KOPT-K1 (cell line): Measurements from ENCODE around the gene DENND1A.
"Not testable (repeated sequence)": the region's sequence is repeated elsewhere in the genome, so short reads cannot be mapped to it uniquely, and the experiment has no call there.

Experiments used
- H3K27ac ChIP-seq: fragments of 200-600 bp; sonication (generic); 2 replicates; pipeline ENCODE4 v1.5.1; 2016; ENCODE audit warnings: antibody characterized with exemption, mild to moderate bottlenecking, low read depth, low read length; ENCODE audit not compliant: poor library complexity, severe bottlenecking
- H3K36me3 ChIP-seq: fragments of 200-600 bp; sonication (generic); 2 replicates; pipeline ENCODE4 v1.5.1; 2017; ENCODE audit warnings: antibody characterized with exemption, mild to moderate bottlenecking, low read length, moderate library complexity; ENCODE audit not compliant: insufficient read depth
- H3K9me3 ChIP-seq: fragments of 200-600 bp; sonication (generic); 2 replicates; pipeline ENCODE4 v1.5.1; 2017; ENCODE audit warnings: antibody characterized with exemption, low read length, mild to moderate bottlenecking; ENCODE audit not compliant: insufficient read depth, poor library complexity, severe bottlenecking

Gene DENND1A

DNA sequence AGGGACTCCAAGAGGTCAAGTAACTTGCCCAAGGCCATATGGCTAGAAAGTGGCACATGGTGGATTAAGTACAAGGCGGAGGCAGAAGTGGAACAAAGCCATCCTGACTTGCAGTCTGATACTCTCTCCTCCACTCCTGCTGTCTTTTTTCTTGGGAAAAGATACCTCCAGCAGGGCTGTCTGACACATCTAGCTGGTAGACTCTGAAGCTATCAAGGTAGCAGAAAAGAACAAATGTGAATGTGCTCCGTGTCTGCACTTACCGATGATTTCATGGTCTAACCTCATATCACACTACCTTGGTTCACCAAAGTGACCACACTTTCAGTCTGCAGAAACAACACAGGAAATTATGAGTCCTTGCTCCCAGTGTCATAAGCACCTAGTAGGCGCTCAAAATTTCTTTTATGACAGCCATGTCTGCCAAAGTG, 289.1 kb downstream of the DENND1A start:
- Histone ChIP-seq H3K27ac (no peak overlapping the region), H3K9me3 (no peaks in the 10 kb centered on the region), H3K36me3 (no peaks in the 10 kb centered on the region)

DNA sequence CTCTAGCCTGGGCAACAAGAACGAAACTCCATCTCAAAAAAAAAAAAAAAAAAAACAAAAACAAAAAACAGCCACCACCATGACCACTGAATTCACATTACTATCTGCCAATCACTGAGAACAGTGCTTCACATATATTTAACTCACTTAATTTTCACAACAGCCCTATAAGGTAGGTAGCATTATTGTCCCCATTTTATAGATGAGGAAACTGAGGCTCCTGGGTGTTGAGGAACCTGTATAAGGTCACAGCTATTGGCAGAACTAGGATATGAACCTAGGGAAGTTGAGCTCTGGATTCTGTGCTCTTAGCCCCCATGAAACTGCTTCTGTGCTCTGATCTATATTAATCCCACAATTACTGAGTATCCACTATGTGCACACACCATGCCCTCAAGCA, 290.2 kb downstream of the DENND1A start:
- Histone ChIP-seq H3K27ac (no peak overlapping the region), H3K9me3 (no peaks in the 10 kb centered on the region), H3K36me3 (no peaks in the 10 kb centered on the region)

DNA sequence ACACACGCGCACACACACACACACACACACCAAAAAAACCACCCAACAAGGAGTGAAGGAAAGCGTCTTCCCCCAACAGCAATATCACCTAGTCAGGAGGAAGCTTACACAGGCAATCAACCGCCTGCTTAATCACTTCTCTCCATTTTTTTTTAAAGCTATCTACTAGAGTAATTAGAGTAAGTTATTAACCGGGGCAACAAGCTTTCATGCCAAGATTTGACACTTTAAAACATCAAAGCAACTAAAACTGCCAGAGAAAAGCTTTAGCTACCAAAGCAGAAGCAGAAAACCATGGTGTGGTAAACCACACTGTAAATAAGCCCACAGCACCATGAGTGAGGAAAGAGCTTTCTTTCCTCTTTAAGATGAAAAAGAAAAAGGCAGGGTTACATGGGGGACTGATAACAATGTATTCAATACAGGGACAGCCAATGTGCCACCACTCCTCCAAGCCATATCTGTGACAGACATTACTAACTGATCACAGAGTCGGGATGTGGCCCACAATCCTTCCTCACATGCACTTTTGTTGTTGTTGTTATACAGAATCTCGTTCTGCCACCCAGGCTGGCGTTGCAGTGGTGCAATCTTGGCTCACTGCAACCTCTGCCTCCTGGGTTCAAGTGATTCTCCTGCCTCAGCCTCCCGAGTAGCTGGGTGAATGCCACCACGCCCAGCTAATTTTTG, 291.8 kb downstream of the DENND1A start:
- peak overlapping the region; percentile 44 for H3K27ac ChIP-seq
- no peaks in the 10 kb centered on the region for H3K36me3 ChIP-seq
- no peaks in the 10 kb centered on the region for H3K9me3 ChIP-seq

DNA sequence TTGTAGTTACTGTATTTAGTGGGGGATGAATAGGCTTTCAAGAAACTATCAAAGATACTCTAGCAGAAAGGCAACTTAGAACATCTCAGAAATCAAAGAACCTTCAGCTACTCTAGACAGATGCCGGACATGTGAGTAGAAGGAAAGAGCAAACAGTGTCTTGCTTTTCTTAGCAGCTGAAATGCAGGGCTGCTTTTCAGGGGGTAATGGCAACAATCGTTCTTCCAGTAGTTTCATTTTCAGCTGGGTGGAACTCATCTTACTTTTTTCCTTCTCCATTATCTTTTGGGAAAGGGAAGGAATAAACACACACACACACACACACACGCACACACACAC, 292.4 kb downstream of the DENND1A start:
- Histone ChIP-seq H3K27ac (peak overlapping the region; percentile 44), H3K9me3 (no peaks in the 10 kb centered on the region), H3K36me3 (no peaks in the 10 kb centered on the region)

DNA sequence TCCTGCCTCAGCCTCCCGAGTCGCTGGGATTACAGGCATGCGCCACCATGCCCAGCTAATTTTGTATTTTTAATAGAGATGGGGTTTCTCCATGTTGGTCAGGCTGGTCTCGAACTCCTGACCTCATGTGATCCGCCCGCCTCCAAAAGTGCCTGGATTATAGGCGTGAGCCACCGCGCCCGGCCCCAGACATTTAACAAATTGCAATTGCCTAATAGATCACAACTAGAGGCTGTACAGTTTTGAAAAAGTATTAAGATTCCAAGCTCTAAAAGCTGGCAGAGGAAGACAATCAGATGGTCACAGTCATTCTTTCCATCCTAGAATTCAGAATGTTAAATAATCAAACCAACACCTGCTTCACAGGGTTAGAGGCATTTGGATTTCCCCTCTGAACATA, 293.1 kb downstream of the DENND1A start:
- H3K27ac ChIP-seq, H3K36me3 ChIP-seq, H3K9me3 ChIP-seq: not testable (repeated sequence)

DNA sequence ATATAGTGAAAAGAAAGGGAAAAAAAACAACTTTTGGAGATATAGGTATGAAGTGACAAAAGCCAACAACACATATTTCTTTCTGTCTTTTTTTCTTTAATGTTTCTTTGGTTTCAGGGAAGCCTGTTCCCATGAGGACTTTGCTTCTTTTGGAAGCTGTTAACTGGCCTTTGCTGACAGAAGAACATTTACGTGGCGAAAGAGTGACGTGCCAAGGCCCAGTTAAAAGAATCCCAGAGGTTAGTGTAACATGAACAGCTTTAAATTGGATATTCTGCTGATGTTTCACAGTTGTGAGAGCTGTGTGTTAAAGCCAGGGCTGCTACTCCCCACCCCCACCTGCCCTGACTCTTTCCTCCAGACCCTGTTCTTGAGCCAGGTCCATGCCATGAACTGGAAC, 298.1 kb downstream of the DENND1A start:
- no peak overlapping the region for H3K27ac ChIP-seq
- no peaks in the 10 kb centered on the region for H3K36me3 ChIP-seq
- H3K9me3 ChIP-seq: no peaks in the 10 kb centered on the region

DNA sequence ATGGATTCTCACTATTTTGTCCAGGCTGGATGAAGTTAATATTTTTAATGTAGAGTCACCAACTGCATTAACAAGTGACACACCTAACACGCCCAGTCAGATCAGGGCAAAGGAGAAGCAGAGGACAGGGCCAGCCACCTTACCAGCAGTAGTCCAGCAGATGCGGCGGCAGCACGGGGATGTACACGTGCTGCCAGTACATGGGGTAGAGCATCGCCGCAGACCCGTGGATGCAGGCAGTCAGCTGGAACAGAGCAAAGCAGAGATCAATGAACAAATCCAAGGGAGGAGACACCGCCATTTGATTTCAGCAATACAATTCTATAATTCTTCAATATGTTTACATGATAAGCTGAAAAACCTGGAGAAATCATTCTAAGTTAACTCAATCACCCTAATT, 299.7 kb downstream of the DENND1A start:
- Histone ChIP-seq H3K36me3 (no peaks in the 10 kb centered on the region), H3K27ac (no peak overlapping the region), H3K9me3 (no peaks in the 10 kb centered on the region)

DNA sequence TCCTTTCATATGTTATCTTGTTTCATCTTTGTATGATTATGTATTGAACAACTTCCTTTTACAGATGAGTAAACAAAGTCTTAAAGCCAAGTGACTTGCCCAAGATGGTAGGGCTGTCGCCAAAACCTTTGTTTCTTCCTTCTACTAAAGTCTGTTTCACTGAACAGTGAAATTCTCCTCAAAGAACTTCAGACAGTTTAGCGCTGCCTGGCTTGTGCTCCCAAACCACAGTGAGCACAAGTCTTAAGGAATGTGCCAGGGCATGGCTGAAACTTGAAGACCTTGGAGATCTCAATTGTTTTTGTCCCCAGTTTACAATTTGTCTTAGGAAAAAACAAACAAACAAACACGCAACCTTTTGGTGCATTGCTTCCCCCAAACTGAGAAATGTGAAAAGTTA, 300.4 kb downstream of the DENND1A start:
- Histone ChIP-seq H3K36me3 (no peaks in the 10 kb centered on the region), H3K9me3 (no peaks in the 10 kb centered on the region), H3K27ac (no peak overlapping the region)

DNA sequence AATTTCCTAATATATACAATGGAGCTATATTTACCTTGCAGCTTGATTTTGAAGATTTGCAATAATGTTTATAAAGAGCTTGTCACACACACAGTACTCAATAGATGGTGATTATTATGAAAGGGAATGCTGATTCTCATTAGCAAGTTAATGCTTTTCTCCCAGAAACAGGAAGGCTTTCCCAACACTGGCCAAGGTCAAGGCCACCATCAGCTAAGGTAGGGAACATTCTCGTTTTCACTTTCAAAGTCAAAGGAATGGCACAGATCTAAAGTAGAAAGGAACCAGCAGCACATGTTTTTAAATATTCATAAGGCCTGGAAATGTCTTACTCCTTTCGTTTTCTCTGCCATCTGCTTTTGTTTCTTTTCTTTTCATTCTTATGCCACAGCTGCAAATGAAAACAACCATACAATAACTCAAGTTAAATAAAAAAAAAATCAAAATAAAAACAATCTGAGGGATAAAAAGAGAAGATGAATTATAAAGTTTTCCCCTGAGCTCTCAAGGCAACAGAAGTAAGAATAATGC, 307.1 kb downstream of the DENND1A start:
- no peak overlapping the region for H3K27ac ChIP-seq
- no peaks in the 10 kb centered on the region for H3K9me3 ChIP-seq
- no peaks in the 10 kb centered on the region for H3K36me3 ChIP-seq

DNA sequence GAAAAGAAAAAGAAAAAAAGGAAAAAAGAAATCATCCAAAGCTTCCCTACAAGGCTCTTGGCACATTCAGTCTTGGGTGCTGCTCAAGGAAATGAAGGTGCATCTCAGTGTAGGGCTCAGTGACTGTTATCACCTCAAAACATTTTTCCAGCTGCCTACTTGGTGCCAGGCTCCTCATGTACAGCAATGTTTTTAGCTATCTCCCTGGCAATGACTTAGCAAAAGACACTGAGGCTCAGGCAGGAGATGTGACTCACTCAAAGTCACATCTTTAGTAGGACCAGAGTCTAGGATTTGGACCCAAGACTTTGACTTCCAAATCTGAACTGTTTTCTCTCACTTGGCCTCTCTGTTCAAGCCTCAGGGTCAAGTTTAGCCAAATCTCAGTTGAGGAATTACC, 309.7 kb downstream of the DENND1A start:
- Histone ChIP-seq H3K27ac (no peak overlapping the region), H3K9me3 (no peaks in the 10 kb centered on the region), H3K36me3 (no peaks in the 10 kb centered on the region)

DNA sequence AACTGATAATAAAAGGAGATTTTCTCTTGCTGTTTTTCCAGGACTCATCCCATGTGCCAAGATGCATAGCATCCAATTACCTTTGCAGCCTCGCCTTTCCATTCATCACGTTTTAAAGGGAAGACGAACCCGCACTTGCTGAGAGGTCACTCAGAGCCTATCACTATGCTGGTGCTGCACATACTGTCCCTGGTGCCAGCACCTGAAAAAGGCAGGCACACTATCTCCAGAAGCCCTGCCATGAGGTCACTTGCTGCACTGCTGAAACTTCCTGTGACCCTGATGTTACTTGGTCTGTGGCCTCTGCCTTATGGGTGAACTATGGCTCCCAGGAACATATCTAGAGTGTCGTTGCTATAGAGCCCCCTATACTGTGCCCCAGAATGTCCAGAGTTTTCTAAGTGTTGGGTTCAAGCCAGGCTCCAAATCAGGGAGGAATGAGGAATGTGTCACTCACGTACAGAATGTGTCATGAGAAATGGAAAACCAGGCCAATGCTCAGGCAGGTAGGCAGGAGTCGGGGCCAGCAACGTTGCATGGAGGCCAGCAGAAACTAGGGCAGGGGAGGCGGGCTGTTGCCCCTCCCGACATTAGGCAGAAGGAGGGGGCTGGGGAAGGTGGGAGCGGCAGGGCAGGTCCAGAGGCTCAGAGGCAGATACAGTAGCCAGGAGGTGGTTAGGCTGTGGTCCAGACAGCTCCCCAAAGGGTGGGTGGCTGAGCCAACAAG, 311.8 kb downstream of the DENND1A start:
- no peaks in the 10 kb centered on the region for H3K9me3 ChIP-seq
- no peaks in the 10 kb centered on the region for H3K36me3 ChIP-seq
- H3K27ac ChIP-seq: no peak overlapping the region

DNA sequence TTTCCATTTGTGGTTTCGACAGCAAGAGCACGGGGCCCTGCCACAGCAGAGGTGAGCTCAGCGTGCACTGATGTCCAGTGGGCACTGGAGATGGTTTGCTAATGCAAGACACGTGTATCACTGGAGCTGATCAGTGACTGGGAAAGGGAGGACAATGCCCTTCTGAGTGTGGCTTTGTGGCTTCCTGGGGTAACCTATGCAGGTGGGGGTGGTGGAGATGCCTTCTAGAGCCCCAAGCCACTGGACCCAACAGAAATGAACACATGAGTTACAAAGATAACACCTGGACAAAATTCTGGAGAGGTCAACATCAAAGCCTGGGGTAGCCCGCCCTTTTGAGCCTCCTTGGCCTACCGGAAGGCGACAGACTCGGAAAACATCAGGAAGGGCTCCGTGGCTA, 312.6 kb downstream of the DENND1A start:
- H3K36me3 ChIP-seq: no peaks in the 10 kb centered on the region

DNA sequence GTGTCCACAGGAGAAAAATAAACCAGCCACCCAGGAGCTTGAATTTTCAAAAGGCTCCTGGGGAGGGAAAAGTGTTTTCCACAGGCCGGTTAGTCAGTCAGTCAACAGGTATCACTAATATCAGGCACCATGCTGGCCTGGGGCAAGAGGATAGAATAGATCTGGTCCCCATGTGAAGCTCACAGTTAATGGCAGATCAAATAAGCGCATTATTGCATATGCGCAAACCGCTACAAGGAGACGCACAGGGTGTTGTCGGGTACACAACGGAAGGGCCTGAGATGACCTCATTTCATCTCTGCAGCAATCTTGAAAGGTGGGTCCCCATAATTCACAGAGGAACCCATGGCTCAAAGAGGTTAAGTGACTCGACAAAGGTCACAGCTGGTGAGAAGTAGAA, 313.2 kb downstream of the DENND1A start:
- H3K27ac ChIP-seq: no peak overlapping the region
- H3K36me3 ChIP-seq: no peaks in the 10 kb centered on the region
- H3K9me3 ChIP-seq: no peaks in the 10 kb centered on the region

More for the DNA sequence above, 312.6 kb downstream of the DENND1A start:
- H3K9me3 ChIP-seq: no peaks in the 10 kb centered on the region
- H3K27ac ChIP-seq: no peak overlapping the region

DNA sequence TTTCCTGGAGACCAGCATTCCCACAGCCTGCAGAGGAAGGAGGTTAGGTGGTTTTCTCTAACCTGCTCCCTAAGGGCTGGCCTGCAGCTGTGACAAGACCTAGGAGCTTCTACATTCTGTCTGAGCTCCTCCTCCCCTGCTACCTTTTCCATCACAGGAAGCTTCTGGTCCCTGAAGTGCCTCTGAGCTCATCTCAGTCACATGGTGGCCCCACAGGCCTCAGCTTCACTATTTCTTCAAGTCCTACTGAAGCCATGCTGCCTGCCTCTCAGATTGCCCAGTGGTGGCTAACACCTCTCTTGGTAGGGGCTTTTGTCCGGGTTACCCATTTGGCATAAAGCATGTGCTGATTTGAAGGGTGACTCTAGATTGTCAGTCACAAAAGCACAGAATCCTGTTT, 314.5 kb downstream of the DENND1A start:
- H3K36me3 ChIP-seq: no peaks in the 10 kb centered on the region
- peak overlapping the region; percentile 26 for H3K27ac ChIP-seq
- no peaks in the 10 kb centered on the region for H3K9me3 ChIP-seq

DNA sequence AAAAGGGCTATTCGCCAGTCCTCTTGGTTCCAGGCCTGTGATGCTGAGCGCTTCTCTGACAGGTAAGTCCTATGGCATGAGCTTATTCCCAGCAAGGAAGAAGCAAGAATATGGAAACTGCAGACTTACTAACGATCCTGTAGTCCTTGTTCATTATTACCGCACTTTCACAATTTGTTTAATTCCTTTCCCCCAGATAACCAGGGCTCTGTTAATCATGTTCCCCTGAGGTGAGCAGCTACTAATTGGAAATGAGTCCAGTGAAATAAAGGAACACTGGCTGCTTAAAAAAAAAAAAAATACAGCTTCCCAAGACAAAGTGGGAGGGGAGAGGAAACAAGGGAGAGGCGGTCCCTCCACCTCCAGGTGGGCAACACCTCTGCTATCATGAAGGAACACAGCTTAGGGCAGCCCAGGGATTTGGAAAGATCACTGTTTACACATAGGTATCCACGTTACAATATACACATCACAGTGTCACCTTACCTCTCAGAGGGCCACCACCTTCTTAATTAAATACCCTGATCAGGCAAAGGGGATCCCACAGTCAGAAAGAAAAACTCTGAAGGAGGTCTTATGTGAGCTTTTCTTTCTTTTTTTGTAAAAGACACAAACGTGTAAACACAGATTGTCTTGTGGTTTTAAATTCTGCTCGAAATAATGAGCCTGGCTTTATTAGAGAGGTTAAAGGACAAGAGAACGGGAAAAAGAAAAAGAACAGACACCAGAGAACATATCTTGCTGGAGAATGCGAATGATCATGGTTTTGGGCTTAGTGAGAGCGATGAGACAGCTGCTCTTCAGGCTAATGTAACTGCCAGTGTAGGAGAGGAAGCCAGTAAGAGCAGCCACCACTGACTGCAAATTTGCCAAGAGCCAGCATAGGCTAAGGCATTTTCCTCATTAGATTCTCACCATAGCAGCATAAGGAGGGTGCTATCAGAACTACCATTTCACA, 315.3 kb downstream of the DENND1A start:
- Histone ChIP-seq H3K9me3 (no peaks in the 10 kb centered on the region), H3K27ac (peak overlapping the region; percentile 26), H3K36me3 (no peaks in the 10 kb centered on the region)
